ENCODE measurements around the gene TTC9.

DNA sequence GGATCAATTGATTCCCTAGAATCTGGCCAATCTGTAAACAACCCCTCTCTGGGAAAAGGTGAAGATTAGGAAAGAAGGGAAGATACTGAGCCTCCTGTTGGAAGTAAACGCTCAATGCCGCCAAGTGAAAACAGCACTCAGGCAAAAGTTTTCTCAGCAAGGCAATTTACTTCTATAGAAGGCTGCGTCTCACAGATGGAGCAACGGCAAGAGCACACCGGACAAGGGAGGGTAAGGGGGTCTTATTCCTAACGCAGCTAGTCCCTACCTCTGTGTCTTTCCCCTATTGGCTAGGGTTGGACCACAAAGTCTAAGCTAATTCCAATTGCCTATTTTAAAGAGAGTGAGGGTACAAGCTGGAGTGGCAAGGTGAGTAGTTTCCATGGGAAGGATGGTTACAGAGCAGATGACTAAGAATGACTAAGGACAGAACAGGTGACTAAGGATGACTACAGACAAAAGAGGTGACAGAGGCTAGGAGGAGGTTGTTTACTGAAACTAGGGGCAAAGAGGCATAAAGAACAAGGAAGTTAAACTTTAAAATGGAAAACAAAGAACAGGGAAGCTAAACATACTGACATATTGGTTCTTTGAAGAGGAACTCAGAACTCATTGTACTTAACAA lies 5.6 kb upstream of the TTC9 start:
- no peak for TF ChIP-seq POLR2A (IDR thresholded peaks at IDR 0.05)
- TF ChIP-seq, protein P1, sequence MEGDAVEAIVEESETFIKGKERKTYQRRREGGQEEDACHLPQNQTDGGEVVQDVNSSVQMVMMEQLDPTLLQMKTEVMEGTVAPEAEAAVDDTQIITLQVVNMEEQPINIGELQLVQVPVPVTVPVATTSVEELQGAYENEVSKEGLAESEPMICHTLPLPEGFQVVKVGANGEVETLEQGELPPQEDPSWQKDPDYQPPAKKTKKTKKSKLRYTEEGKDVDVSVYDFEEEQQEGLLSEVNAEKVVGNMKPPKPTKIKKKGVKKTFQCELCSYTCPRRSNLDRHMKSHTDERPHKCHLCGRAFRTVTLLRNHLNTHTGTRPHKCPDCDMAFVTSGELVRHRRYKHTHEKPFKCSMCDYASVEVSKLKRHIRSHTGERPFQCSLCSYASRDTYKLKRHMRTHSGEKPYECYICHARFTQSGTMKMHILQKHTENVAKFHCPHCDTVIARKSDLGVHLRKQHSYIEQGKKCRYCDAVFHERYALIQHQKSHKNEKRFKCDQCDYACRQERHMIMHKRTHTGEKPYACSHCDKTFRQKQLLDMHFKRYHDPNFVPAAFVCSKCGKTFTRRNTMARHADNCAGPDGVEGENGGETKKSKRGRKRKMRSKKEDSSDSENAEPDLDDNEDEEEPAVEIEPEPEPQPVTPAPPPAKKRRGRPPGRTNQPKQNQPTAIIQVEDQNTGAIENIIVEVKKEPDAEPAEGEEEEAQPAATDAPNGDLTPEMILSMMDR (IDR thresholded peaks at IDR 0.05): no peak
